GM18517 (cell line): ENCODE measurements around the gene TUBB2A.
"Not testable (repeated sequence)": the region's sequence is repeated elsewhere in the genome, so short reads cannot be mapped to it uniquely, and the experiment has no call there.

Experiments
- ATAC-seq: cut with Tn5 transposase; IDR thresholded peaks from one replicate; pipeline ENCODE4 v1.9.1; 2021; ENCODE audit warnings: mild to moderate bottlenecking, moderate library complexity; ENCODE audit not compliant: unreplicated experiment

TUBB2A gene

DNA sequence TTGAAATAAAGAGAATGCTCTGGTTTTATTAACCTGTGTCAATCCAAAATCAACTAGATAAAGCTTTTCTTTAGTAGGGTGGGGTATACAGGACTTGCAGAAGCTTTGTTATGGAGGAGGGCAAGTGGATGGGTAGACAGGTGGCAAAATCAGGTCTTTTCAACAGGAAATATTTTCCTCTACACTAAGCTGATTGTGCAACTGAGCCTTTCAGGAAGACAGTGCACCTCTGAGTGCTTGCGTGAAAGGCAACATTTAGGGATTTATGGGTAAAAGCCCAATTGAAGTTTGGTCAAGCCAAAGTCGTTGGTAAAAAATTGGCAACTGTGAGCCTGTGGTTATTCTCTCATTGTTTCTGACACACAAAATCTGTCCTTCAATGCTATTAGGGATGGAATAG lies 23.8 kb upstream of the TUBB2A start:
- no peak for ATAC-seq

DNA sequence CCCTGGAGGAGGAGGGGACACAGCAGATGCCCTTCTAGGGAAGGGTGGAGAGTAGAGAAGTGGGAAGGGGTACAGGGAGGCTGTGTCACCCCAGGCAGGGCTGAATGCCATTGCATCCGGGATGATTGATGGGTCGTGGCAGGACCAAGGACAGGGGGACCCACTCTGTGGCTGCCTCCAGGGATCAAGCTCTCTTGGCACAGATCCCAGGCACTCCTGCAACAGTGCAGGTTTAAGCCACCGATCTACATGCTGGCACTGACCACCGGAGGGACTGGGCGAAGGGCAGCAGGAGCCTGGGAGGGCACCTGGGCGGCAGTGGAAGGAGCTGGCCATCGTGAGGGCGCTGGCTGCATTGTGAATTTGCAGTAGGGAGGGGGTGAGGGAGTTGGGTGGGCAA lies 22.6 kb upstream of the TUBB2A start:
- not testable (repeated sequence) for ATAC-seq

DNA sequence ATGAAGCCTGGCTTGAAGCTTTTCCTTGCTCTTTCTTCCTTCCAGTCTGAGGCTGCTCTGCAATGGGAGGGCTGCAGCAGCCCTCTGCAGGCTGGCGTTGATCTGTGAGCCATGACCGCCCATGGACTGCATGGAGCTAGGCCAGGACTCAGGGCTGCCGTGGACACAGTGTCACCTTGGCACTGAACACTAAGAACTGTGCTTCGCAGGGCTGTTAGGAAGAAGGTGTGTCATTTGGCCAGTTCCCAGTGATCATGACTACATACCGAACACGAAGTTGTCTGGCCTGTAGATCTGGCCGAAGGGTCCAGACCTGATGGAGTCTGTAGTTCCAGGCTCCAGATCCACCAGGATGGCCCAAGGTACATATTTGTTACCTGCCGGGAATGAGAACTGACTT lies 21.3 kb upstream of the TUBB2A start:
- ATAC-seq: not testable (repeated sequence)

DNA sequence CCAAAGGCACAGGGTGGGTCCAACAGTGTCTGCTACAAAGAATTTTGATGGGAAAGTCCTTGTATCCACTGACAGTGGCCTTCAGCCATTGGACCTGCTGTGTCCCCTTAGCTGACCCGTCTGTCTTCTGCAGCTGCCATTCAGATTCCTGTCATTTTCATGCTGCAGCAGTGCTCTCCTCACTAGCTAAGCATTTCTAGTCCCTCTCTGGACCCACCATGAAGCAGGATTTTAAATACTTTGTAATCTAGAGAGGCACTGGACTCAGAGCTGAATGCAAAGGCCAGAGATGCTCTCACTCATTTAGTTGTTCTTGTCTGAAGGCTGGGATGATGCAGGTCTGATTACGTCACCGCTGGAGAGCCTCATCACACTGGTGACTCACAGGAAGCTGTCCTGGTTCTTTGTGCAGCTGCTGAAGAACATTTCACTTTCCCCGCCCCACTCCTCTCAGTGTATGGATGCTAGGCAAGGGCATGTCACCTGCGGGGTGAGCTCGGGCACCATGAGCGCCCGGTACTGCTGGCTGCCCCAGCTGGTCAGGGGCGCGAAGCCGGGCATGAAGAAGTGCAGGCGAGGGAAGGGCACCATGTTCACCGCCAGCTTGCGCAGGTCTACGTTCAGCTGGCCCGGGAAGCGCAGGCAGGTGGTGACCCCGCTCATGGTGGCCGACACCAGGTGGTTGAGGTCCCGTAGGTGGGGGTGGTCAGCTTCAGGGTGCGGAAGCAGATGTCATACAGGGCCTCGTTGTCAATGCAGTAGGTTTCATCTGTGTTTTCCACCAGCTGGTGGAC lies 19.4 kb upstream of the TUBB2A start:
- no peak for ATAC-seq

DNA sequence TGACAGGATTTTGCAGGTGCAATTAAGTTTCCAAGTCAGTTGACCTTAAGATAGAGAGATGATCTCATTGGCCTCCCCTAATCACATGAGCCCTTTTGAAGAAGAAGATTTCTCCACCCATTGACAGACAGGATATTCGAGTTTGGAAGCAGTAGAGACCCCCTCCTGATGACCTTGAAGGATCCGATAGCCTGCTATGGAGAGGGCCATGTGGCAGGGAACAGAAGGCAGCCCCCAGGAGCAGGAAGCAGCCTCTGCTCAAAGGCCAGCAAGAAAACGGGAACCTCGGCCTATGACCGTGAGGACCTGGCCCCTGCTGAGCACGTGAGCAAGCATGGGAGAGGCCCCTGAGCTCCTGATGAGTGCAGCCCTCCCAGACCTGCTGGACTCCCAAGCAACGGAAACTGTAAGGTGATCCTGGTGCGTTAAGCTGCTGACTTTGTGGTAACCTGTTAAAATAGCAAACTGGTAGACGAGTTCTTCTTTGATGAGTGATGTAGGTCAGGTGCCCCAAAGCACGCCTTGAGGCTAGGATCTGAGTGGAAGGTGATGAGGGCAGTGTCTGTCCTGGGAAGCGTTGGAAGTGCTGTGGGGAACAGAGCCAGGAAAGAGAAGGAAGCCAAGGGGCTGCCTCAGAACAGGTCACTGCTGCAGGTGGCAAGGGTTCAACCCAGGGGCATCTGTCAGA lies 18.5 kb upstream of the TUBB2A start:
- no peak for ATAC-seq

DNA sequence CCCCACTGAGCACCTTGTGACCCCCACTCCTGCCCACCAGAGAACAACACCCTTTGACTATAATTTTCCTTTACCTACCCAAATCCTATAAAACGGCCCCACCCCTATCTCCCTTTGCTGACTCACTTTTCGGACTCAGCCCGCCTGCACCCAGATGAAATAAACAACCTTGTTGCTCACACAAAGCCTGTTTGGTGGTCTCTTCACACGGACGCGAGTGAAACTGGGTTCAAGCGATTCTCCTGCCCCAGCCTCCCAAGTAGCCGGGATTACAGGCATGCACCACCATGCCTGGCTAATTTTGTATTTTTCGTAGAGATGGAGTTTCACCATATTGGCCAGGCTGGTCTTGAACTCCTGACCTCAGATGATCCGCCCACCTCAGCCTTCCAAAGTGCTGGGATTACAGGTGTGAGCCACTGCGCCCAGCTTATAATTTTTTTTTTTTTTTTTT lies 16.3 kb upstream of the TUBB2A start:
- not testable (repeated sequence) for ATAC-seq

DNA sequence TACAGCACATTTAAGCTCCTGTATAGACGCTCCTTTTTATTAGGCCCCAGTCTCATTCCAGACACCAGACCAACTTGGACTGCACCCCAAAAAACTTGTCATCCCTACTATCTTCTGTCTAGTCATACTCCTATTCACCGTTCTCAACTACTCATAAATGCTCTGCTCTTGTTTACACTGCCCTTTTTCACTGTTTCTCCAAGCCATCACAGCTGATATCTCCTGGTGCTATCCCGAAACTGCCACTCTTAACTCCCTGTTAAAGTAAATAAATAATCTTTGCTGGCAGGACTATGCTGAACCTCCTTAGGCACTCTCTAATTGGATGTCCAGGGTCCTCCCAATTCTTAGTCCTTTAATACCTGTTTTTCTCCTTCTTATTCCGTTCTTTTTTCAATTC lies 15.4 kb upstream of the TUBB2A start:
- ATAC-seq: not testable (repeated sequence)

- ATAC-seq: not testable (repeated sequence)
These were observed 14.2 kb upstream of the TUBB2A start for GRCh38 chr6:3171313-3172175.

DNA sequence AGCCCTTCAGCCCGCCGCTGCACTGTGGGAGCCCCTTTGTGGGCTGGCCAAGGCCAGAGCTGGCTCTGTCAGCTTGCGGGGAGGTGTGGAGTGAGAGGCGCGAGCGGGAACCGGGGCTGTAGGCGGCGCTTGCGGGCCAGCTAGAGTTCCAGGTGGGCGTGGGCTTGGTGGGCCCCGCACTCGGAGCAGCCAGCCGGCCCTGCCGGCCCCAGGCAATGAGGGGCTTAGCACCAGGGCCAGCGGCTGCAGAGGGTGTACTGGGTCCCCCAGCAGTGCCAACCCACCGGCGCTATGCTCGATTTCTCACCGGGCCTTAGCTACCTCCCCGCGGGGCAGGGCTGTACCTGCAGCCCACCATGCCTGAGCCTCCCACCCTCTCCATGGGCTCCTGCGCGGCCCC lies 13.3 kb upstream of the TUBB2A start:
- ATAC-seq: not testable (repeated sequence)

DNA sequence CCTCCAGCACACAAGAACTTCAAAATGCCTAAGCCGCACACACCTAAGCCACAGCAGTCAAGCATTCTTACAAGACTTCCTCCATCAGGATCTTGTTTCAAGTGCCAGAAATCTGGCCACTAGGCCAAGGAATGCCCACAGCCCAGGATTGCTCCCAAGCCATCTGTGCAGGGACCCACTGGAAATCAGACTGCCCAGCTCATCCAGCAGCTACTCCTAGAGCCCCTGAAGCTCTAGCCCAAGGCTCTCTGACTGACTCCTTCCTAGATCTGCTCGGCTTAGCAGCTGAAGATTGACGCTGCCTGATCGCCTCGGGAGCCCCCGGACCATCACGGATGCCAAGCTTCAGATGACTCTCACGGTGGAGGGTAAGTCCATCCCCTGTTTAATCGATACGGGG lies 10.7 kb upstream of the TUBB2A start:
- not testable (repeated sequence) for ATAC-seq

DNA sequence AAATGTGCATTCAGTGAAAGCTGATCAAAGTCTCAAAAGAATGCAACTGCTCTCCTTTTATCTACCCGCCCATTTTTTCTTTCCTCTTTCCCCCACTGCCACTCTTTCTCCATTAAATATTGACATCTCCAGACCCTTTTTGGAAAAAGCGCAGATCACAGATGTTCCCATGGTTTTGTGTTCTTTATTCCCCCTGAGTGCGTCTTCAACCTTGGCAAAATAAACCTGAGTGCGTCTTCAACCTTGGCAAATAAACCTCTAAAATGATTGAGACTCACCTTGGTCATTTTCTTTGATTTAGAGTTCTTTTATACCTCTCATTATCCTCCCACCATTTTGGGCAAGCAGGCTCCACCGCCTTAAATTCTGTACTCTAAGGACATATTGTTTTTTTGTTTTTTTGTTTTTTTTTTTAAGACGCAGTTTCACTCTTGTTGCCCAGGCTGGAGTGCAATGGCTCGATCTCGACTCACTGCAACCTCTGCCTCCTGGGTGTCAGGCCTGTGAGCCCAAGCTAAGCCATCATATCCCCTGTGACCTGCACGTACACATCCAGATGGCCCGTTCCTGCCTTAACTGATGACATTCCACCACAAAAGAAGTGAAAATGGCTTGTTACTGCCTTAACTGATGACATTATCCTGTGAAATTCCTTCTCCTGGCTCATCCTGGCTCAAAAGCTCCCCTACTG lies 9.3 kb upstream of the TUBB2A start:
- not testable (repeated sequence) for ATAC-seq

DNA sequence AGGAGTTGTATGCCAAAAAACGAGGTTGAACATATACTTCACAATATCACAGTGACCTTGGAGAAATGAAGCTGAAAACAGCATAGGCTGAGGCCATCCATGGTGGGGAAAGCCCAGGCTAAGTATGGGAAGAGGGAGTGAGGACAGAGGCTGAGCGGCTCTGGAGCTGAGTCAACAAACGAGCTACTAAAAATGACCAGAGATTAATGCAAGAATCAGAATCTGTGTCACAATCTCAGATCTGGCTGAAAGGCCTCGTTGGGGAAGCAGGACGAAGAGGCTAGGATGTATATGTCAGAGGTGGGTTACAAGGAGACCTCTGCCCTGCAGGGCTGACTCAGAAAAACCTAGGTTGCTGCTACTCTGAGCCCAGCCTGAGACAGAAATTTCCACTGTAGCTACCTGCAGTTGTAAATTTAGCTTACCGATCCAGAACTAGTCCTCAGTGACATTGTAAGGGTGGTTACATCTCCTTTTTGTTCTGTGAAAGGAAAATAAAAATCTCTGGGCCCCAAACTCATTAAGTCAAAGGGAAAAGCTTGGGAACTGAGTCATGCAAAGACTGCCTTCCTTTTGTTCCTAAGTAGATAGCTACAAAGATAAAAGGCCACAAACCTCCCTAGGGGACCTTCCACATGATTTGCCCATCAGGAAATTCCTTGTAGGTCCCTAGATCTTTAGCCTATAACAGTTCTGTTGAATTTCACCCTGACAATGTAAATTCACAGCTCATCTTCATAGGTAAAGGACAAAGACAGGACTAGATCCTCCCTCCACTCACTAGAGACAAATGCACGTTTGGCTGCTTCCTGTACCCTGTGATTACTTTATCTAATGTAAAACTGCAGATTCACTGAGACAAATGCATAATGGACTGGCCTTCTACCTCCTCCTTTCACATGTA lies 8.5 kb upstream of the TUBB2A start:
- ATAC-seq: no peak

- ATAC-seq: no peak
These were observed 7.0 kb upstream of the TUBB2A start for GRCh38 chr6:3164388-3164787.

- peak; percentile 11 for ATAC-seq
These were observed 5.9 kb upstream of the TUBB2A start for GRCh38 chr6:3163248-3163594.

DNA sequence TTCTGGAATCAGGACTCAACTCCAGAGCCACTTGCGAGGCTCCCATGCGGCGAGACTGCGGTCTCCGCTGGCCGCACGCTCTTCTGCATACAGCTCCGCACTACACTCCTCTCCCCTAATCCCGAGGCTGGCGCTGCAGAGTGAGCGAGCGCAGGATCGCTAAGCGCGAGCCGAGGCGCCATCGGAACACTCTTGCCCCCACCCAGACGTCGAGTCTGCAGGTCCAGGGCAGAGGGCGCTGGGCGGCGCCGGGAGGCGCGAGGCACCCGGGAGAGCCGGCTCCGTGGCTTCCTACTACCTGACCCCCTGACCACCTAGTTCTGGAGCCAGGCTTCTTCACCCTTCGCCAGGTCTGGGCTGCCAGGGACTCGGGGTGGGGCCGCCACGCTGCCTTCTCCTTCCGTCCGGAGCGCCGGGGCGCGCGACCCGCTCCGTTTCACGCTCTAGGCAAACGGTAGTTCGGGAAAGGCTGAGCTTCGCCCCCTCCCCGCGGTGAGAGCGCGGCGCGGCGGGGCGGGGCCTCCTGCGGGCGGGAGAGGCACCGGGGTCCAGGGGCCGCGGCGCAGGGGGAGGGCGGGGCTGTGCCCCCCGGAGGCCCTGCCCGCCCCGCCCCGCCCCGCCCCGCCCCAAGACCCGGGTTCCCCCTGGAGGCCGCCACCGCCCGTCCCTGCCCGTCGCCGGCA lies 5.4 kb upstream of the TUBB2A start:
- ATAC-seq: peak; percentile 55

DNA sequence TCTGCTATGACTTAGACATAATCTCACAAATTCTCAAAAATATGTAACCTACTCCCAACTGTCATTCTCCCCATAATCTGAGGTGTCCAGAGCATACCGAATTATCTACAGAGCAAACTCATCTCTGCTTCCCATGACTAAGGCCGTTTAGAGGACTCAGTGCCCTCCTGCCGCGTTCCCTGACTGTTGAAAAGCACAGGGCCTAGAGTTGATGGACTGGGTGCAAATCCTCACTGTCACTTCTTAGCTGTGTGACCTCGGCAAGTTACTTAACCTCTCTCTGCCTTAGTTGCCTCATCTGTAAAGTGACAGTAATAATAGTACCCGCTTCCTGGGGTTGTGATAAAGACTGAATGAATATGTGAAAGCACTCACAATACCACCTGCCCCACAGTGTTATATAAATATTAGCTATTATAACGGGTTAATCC lies 4.7 kb upstream of the TUBB2A start:
- ATAC-seq: no peak

DNA sequence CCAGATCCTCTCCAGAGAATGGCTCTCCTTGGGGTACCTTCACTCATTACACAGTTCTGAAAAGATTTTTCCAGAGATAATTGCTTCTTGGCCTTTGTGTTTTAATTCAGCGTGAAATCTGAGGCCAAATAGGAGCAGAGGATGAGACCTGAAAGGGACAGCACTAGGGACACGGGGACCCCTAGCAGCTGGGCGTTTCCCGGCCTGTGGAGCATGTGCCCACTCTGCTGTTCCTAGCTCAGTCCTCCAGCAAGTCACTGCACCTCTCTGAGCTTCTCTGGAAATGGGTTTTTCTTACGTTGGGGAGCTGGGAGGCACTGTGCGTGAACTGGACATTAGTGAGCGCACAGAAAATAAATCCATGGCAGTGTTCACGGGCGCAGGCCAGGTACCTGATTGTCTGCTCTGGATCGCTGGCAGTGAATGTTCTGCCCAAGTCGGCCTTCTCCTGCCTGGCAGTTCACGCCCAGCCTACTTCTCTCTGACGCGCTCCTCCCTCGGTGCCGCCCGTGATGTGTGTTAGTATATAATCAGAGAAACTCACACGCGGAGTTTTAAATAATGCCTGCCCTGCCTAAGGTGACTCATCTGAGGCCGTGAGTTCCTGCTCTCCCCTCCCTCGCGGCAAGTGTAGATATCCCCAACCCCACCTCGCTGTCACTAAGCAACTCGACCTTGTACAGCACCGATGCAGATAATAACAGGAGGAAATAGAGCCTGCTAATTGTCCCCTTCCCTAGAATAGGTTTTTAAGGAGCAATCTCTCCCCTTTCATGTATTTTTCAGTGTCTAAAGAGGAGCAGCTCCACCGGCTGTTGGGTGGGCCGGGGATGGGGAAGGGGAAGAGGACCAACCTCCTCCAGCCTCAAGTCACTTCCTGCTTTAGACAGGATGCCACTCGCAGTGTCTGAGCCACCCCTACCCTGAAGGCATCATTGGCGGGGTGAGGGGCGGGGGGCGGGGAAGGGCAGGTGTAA lies 2.7 kb upstream of the TUBB2A start:
- ATAC-seq: no peak
